ENCODE results near the gene VSIR.

GRCh38 chr10:71811351-71811750 lies 38.0 kb upstream of the VSIR start:
- TF ChIP-seq POLR2A (IDR thresholded peaks at IDR 0.05; ENCODE audit: low read depth): no peak
- TF ChIP-seq CTCF (IDR thresholded peaks at IDR 0.05): no peak
- no peak for TF ChIP-seq POLR2AphosphoS5 (IDR thresholded peaks at IDR 0.05)
